Activated T-cell treated with anti-CD3 and anti-CD28 coated beads, Interleukin-2, amount 50 U/mL, for 24 hours (primary cell): ENCODE measurements around the gene ING3.

ENCODE experiments used
- DNase-seq: peaks from one replicate; pipeline ENCODE4 v3.0.0-alpha.2; 2020
- H3K27ac Mint-ChIP-seq: 2 replicates; pipeline ENCODE4 v1.8.0; 2020; ENCODE audit warnings: mild to moderate bottlenecking, mixed read lengths
- H3K27me3 Mint-ChIP-seq: 2 replicates; pipeline ENCODE4 v1.8.0; 2020; ENCODE audit warnings: mixed read lengths
- H3K36me3 Mint-ChIP-seq: 2 replicates; pipeline ENCODE4 v1.8.0; 2020; ENCODE audit warnings: low read depth, mixed read lengths
- H3K4me1 Mint-ChIP-seq: 2 replicates; pipeline ENCODE4 v1.8.0; 2020; ENCODE audit warnings: low read depth, mixed read lengths
- H3K4me3 Mint-ChIP-seq: 2 replicates; pipeline ENCODE4 v1.8.0; 2020; ENCODE audit warnings: mild to moderate bottlenecking, moderate library complexity, mixed read lengths
- H3K9me3 Mint-ChIP-seq: 2 replicates; pipeline ENCODE4 v1.8.0; 2020; ENCODE audit warnings: mixed read lengths

The ING3 gene

GRCh38 chr7:120941064-120941463 lies 9.5 kb upstream of the ING3 start:
- no peaks in the 10 kb centered on the region for H3K36me3 Mint-ChIP-seq
- DNase-seq, result no peak
- no peaks in the 10 kb centered on the region for H3K9me3 Mint-ChIP-seq
- H3K27me3 Mint-ChIP-seq, result peaks cover 6% of the 10 kb centered on the region
- no peak overlapping the region for H3K4me3 Mint-ChIP-seq
- no peak overlapping the region for H3K27ac Mint-ChIP-seq
- no peaks in the 10 kb centered on the region for H3K4me1 Mint-ChIP-seq

GRCh38 chr7:120941856-120942255 lies 8.7 kb upstream of the ING3 start:
- Mint-ChIP-seq H3K4me3 (no peak overlapping the region), H3K27me3 (peaks cover 14% of the 10 kb centered on the region), H3K9me3 (no peaks in the 10 kb centered on the region), H3K36me3 (no peaks in the 10 kb centered on the region), H3K4me1 (no peaks in the 10 kb centered on the region), H3K27ac (no peak overlapping the region)
- DNase-seq, result no peak

- no peak for DNase-seq
- H3K4me1 Mint-ChIP-seq, result no peaks in the 10 kb centered on the region
- H3K36me3 Mint-ChIP-seq, result no peaks in the 10 kb centered on the region
- H3K27ac Mint-ChIP-seq, result no peak overlapping the region
- peaks cover 17% of the 10 kb centered on the region for H3K27me3 Mint-ChIP-seq
- H3K9me3 Mint-ChIP-seq, result no peaks in the 10 kb centered on the region
- H3K4me3 Mint-ChIP-seq, result no peak overlapping the region
These were observed 7.7 kb upstream of the ING3 start for GRCh38 chr7:120942861-120943260.

- H3K27ac Mint-ChIP-seq, result no peak overlapping the region
- no peak overlapping the region for H3K4me3 Mint-ChIP-seq
- no peaks in the 10 kb centered on the region for H3K9me3 Mint-ChIP-seq
- no peaks in the 10 kb centered on the region for H3K36me3 Mint-ChIP-seq
- H3K4me1 Mint-ChIP-seq, result peaks cover 8% of the 10 kb centered on the region
- peaks cover 22% of the 10 kb centered on the region for H3K27me3 Mint-ChIP-seq
- no peak for DNase-seq
These were observed 5.6 kb upstream of the ING3 start for GRCh38 chr7:120944826-120945562.

GRCh38 chr7:120947980-120948379 lies 2.6 kb upstream of the ING3 start:
- Mint-ChIP-seq H3K4me1 (peaks cover 19% of the 10 kb centered on the region), H3K27ac (no peak overlapping the region), H3K36me3 (peaks cover 17% of the 10 kb centered on the region), H3K27me3 (peaks cover 22% of the 10 kb centered on the region), H3K9me3 (no peaks in the 10 kb centered on the region), H3K4me3 (no peak overlapping the region)
- DNase-seq, result no peak

- H3K36me3 Mint-ChIP-seq, result peaks cover 31% of the 10 kb centered on the region
- no peak for DNase-seq
- peak overlapping the region; percentile 95 for H3K4me3 Mint-ChIP-seq
- peak overlapping the region; percentile 10 for H3K27ac Mint-ChIP-seq
- no peaks in the 10 kb centered on the region for H3K9me3 Mint-ChIP-seq
- H3K27me3 Mint-ChIP-seq, result peaks cover 22% of the 10 kb centered on the region
- peaks cover 21% of the 10 kb centered on the region for H3K4me1 Mint-ChIP-seq
These were observed 1.1 kb upstream of the ING3 start for GRCh38 chr7:120949393-120949911.

GRCh38 chr7:120949998-120950538 lies 509 bp upstream of the ING3 start:
- no peaks in the 10 kb centered on the region for H3K9me3 Mint-ChIP-seq
- peaks cover 37% of the 10 kb centered on the region for H3K36me3 Mint-ChIP-seq
- H3K27ac Mint-ChIP-seq, result peak overlapping the region; percentile 99
- H3K27me3 Mint-ChIP-seq, result peaks cover 22% of the 10 kb centered on the region
- H3K4me1 Mint-ChIP-seq, result peaks cover 23% of the 10 kb centered on the region
- DNase-seq, result no peak
- peak overlapping the region; percentile 95 for H3K4me3 Mint-ChIP-seq

- Mint-ChIP-seq H3K27me3 (peaks cover 14% of the 10 kb centered on the region), H3K9me3 (no peaks in the 10 kb centered on the region), H3K27ac (peak overlapping the region; percentile 99), H3K4me3 (peak overlapping the region; percentile 95), H3K36me3 (peaks cover 49% of the 10 kb centered on the region), H3K4me1 (peaks cover 34% of the 10 kb centered on the region)
- DNase-seq, result no peak
These were observed 727 bp downstream of the ING3 start for GRCh38 chr7:120951309-120951699.

- Mint-ChIP-seq H3K4me3 (peak overlapping the region; percentile 95), H3K36me3 (peaks cover 55% of the 10 kb centered on the region), H3K4me1 (peaks cover 34% of the 10 kb centered on the region), H3K27me3 (peaks cover 8% of the 10 kb centered on the region), H3K27ac (peak overlapping the region; percentile 99), H3K9me3 (no peaks in the 10 kb centered on the region)
- DNase-seq, result no peak
These were observed 1.2 kb downstream of the ING3 start for GRCh38 chr7:120951826-120952225.

GRCh38 chr7:120955577-120956149 lies 5.1 kb downstream of the ING3 start:
- Mint-ChIP-seq H3K9me3 (no peaks in the 10 kb centered on the region), H3K4me1 (peaks cover 39% of the 10 kb centered on the region), H3K27ac (peak overlapping the region; percentile 83), H3K4me3 (no peak overlapping the region), H3K27me3 (no peaks in the 10 kb centered on the region), H3K36me3 (peaks cover 84% of the 10 kb centered on the region)
- no peak for DNase-seq

GRCh38 chr7:120959929-120960484 lies 9.4 kb downstream of the ING3 start:
- Mint-ChIP-seq H3K27me3 (no peaks in the 10 kb centered on the region), H3K4me1 (peaks cover 35% of the 10 kb centered on the region), H3K27ac (peak overlapping the region; percentile 5), H3K36me3 (peaks cover 73% of the 10 kb centered on the region), H3K9me3 (no peaks in the 10 kb centered on the region), H3K4me3 (no peak overlapping the region)
- no peak for DNase-seq

GRCh38 chr7:120960714-120961113 lies 10.1 kb downstream of the ING3 start:
- no peaks in the 10 kb centered on the region for H3K27me3 Mint-ChIP-seq
- H3K9me3 Mint-ChIP-seq, result no peaks in the 10 kb centered on the region
- DNase-seq, result no peak
- no peak overlapping the region for H3K4me3 Mint-ChIP-seq
- H3K4me1 Mint-ChIP-seq, result peaks cover 30% of the 10 kb centered on the region
- no peak overlapping the region for H3K27ac Mint-ChIP-seq
- peaks cover 73% of the 10 kb centered on the region for H3K36me3 Mint-ChIP-seq

- no peak overlapping the region for H3K4me3 Mint-ChIP-seq
- H3K27ac Mint-ChIP-seq, result no peak overlapping the region
- peaks cover 24% of the 10 kb centered on the region for H3K4me1 Mint-ChIP-seq
- H3K9me3 Mint-ChIP-seq, result no peaks in the 10 kb centered on the region
- H3K36me3 Mint-ChIP-seq, result peaks cover 72% of the 10 kb centered on the region
- no peak for DNase-seq
- H3K27me3 Mint-ChIP-seq, result no peaks in the 10 kb centered on the region
These were observed 11.1 kb downstream of the ING3 start for GRCh38 chr7:120961638-120962173.

GRCh38 chr7:120964088-120964487 lies 13.5 kb downstream of the ING3 start:
- H3K4me1 Mint-ChIP-seq, result peaks cover 20% of the 10 kb centered on the region
- H3K4me3 Mint-ChIP-seq, result no peak overlapping the region
- H3K9me3 Mint-ChIP-seq, result no peaks in the 10 kb centered on the region
- H3K27me3 Mint-ChIP-seq, result no peaks in the 10 kb centered on the region
- H3K36me3 Mint-ChIP-seq, result peaks cover 70% of the 10 kb centered on the region
- DNase-seq, result no peak
- no peak overlapping the region for H3K27ac Mint-ChIP-seq
